ENCODE measurements around the gene MCF2L2. TPM values are rescaled to one million over a fixed set of nuclear protein-coding genes. Genes with fewer than 3 reads are reported as not detected.
A peak's percentile ranks its signal among the peaks of the same experiment; 100 is the strongest.

The MCF2L2 gene
- total and polyA plus RNA-seq, 9 of the 15 experiments (the other 6 are each of a cell fraction or from before 2014, with no cell fraction given) = 0.56 to 4.2 (median 3.0) TPM

DNA sequence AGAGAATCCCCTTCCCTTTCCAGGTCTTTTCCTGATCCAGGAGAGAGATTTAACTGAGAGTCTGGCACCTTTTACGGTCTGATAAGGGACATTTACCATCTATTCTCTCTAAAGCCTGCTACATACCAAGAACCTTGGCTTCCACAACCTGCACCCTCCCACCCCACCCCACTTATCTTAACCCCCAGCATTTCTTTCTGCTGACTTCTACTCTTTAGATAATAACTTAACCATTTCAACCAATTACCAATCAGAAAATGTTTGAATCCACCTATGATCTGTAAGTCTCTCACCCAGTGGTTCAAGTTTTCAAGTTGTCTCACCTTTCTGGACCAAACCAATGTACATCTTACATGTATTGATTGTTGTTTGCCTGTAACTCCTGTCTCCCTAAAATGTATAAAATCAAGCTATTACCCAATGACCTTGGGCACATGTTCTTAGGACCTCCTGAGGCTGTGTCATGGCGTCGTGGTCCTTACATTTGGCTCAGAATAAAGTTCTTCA, 74.0 kb downstream of the MCF2L2 start (continued):
- TF ChIP-seq ESRRB (CRISPR knock-in tag; IDR thresholded peaks at IDR 0.05; ENCODE audit: borderline replicate concordance) = no peak
- TF ChIP-seq ZSCAN29 (IDR thresholded peaks at IDR 0.05) = no peak
- TF ChIP-seq, protein P1, sequence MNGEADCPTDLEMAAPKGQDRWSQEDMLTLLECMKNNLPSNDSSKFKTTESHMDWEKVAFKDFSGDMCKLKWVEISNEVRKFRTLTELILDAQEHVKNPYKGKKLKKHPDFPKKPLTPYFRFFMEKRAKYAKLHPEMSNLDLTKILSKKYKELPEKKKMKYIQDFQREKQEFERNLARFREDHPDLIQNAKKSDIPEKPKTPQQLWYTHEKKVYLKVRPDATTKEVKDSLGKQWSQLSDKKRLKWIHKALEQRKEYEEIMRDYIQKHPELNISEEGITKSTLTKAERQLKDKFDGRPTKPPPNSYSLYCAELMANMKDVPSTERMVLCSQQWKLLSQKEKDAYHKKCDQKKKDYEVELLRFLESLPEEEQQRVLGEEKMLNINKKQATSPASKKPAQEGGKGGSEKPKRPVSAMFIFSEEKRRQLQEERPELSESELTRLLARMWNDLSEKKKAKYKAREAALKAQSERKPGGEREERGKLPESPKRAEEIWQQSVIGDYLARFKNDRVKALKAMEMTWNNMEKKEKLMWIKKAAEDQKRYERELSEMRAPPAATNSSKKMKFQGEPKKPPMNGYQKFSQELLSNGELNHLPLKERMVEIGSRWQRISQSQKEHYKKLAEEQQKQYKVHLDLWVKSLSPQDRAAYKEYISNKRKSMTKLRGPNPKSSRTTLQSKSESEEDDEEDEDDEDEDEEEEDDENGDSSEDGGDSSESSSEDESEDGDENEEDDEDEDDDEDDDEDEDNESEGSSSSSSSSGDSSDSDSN (IDR thresholded peaks at IDR 0.05; ENCODE audit: borderline replicate concordance in 1 of 2, low read depth in 2 of 2, low read length in 2 of 2) = no peak
- no peak for TF ChIP-seq ZFP1 (CRISPR knock-in tag; IDR thresholded peaks at IDR 0.05)
- TF ChIP-seq, protein P2, sequence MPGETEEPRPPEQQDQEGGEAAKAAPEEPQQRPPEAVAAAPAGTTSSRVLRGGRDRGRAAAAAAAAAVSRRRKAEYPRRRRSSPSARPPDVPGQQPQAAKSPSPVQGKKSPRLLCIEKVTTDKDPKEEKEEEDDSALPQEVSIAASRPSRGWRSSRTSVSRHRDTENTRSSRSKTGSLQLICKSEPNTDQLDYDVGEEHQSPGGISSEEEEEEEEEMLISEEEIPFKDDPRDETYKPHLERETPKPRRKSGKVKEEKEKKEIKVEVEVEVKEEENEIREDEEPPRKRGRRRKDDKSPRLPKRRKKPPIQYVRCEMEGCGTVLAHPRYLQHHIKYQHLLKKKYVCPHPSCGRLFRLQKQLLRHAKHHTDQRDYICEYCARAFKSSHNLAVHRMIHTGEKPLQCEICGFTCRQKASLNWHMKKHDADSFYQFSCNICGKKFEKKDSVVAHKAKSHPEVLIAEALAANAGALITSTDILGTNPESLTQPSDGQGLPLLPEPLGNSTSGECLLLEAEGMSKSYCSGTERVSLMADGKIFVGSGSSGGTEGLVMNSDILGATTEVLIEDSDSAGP (CRISPR knock-in tag; IDR thresholded peaks at IDR 0.05) = no peak
- TF ChIP-seq ZNF274 (IDR thresholded peaks at IDR 0.05; ENCODE audit: borderline replicate concordance, low read depth, low read length) = no peak
- TF ChIP-seq CREB1 (IDR thresholded peaks at IDR 0.05) = peak; percentile 25; the same call in 1 of the 2 replicates
- TF ChIP-seq CREB1 (CRISPR knock-in tag; IDR thresholded peaks at IDR 0.05) = no peak
- peak; percentile 66 for TF ChIP-seq PML (IDR thresholded peaks at IDR 0.05; ENCODE audit: low read length)
- no peak for TF ChIP-seq SUPT5H (IDR thresholded peaks at IDR 0.05)
- TF ChIP-seq NFYB (IDR thresholded peaks at IDR 0.05; ENCODE audit: extremely low read depth, insufficient read length) = no peak
- no peak for TF ChIP-seq SMAD1 (IDR thresholded peaks at IDR 0.05; ENCODE audit: low read depth, low read length, partially characterized antibody)
- TF ChIP-seq ZNF140 (CRISPR knock-in tag; IDR thresholded peaks at IDR 0.05) = no peak
- no peak for TF ChIP-seq ZNF134 (CRISPR knock-in tag; conservative IDR thresholded peaks at IDR 0.05)
- no peak for TF ChIP-seq TSC22D4 (tag; IDR thresholded peaks at IDR 0.05)
- TF ChIP-seq KDM1A (IDR thresholded peaks at IDR 0.05) = peak; percentile 45 to 64; a peak in 2 of 4 replicates
- no peak for TF ChIP-seq RUNX1 (IDR thresholded peaks at IDR 0.05; ENCODE audit: low read depth)
- TF ChIP-seq FOXA3 (CRISPR knock-in tag; conservative IDR thresholded peaks at IDR 0.05 in 1 of 2, IDR thresholded peaks at IDR 0.05 in 1 of 2) = no peak
- no peak for TF ChIP-seq FOS (IDR thresholded peaks at IDR 0.05; ENCODE audit: extremely low read depth, insufficient read length)
- TF ChIP-seq, protein P3, sequence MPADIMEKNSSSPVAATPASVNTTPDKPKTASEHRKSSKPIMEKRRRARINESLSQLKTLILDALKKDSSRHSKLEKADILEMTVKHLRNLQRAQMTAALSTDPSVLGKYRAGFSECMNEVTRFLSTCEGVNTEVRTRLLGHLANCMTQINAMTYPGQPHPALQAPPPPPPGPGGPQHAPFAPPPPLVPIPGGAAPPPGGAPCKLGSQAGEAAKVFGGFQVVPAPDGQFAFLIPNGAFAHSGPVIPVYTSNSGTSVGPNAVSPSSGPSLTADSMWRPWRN (IDR thresholded peaks at IDR 0.05; ENCODE audit: low read depth) = no peak
- TF ChIP-seq ZC3H8 (IDR thresholded peaks at IDR 0.05) = no peak
- TF ChIP-seq, protein P4, sequence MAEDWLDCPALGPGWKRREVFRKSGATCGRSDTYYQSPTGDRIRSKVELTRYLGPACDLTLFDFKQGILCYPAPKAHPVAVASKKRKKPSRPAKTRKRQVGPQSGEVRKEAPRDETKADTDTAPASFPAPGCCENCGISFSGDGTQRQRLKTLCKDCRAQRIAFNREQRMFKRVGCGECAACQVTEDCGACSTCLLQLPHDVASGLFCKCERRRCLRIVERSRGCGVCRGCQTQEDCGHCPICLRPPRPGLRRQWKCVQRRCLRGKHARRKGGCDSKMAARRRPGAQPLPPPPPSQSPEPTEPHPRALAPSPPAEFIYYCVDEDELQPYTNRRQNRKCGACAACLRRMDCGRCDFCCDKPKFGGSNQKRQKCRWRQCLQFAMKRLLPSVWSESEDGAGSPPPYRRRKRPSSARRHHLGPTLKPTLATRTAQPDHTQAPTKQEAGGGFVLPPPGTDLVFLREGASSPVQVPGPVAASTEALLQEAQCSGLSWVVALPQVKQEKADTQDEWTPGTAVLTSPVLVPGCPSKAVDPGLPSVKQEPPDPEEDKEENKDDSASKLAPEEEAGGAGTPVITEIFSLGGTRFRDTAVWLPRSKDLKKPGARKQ (CRISPR knock-in tag; IDR thresholded peaks at IDR 0.05) = no peak
- TF ChIP-seq ZZZ3 (IDR thresholded peaks at IDR 0.05) = no peak
- TF ChIP-seq NBN (IDR thresholded peaks at IDR 0.05; ENCODE audit: low read depth) = no peak
- peak; percentile 77 for TF ChIP-seq NCOR1 (IDR thresholded peaks at IDR 0.05)
